ENCODE data around the gene ING4. TPM values are rescaled to one million over a fixed set of nuclear protein-coding genes. Genes with fewer than 3 reads are reported as not detected.

The ING4 gene
- total RNA-seq, 4 donors from 2014 or later = 45.1 to 58.3 (median 49.9) TPM

DNA sequence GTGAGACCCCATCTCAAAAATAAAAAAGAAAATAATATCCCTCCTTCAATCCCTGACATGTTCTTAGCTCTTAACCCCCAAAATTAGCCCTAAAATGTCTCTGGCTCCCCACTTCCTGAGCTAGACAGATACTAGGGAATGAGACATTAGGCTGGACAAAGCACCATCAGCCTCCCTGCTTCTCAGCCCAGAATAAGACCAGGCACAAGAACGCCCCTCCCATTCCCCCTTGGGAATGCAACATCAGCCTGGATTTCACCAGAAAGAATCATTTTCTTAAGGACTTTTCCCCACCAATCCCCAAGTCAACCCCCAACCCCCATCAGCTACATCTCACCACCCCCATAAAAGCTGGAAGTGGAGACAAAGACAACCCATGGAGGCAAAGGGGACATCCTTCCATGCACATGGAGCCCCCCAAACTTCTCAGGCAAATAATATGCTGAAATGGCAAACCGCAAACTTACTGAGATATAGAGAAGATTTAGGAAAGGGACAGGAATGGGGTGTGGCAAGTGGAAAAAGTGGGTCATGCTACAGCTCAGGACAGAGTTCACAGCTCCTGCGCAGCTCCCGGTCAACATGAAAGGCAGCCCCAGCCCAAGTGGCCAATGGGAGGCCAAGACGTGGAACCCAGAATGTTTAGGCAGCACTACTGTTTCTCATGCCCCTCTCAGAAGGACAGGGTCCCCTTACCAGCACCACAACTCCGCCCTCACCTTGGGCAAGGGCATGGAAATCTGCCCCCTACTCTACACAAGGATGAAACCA lies 58.5 kb downstream of the ING4 start:
- TF ChIP-seq POLR2A (IDR thresholded peaks at IDR 0.05; ENCODE audit: low read depth) (no peak), EP300 (IDR thresholded peaks at IDR 0.05) (no peak), POLR2AphosphoS5 (IDR thresholded peaks at IDR 0.05) (no peak)
- TF ChIP-seq, protein P1, sequence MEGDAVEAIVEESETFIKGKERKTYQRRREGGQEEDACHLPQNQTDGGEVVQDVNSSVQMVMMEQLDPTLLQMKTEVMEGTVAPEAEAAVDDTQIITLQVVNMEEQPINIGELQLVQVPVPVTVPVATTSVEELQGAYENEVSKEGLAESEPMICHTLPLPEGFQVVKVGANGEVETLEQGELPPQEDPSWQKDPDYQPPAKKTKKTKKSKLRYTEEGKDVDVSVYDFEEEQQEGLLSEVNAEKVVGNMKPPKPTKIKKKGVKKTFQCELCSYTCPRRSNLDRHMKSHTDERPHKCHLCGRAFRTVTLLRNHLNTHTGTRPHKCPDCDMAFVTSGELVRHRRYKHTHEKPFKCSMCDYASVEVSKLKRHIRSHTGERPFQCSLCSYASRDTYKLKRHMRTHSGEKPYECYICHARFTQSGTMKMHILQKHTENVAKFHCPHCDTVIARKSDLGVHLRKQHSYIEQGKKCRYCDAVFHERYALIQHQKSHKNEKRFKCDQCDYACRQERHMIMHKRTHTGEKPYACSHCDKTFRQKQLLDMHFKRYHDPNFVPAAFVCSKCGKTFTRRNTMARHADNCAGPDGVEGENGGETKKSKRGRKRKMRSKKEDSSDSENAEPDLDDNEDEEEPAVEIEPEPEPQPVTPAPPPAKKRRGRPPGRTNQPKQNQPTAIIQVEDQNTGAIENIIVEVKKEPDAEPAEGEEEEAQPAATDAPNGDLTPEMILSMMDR (IDR thresholded peaks at IDR 0.05) = no peak
- Histone ChIP-seq H3K27me3 (no peaks in the 10 kb centered on the region), H3K36me3 (peaks cover 29 to 36% (median 32%) of the 10 kb centered on the region in 4 donors), H3K4me3 (peak overlapping the region; percentile 83 to 98 (median 95)), H3K9me3 (no peaks in the 10 kb centered on the region), H3K27ac (replicated peaks in 1 of 4) (peak overlapping the region; percentile 95 to 99 (median 99)), H3K4me1 (peaks cover 42 to 59% (median 55%) of the 10 kb centered on the region in 4 donors)
- 74% methylated on average over 6 of the region's 6 CpGs for WGBS
- intact Hi-C loops (cut with DNase I) = loop anchor here (5.0 kb wide), 1 partner anchor 37 kb away; the partner anchor contains the start of gene NOP2
- no peak for DNase-seq (ENCODE audit: extremely low spot score)

DNA sequence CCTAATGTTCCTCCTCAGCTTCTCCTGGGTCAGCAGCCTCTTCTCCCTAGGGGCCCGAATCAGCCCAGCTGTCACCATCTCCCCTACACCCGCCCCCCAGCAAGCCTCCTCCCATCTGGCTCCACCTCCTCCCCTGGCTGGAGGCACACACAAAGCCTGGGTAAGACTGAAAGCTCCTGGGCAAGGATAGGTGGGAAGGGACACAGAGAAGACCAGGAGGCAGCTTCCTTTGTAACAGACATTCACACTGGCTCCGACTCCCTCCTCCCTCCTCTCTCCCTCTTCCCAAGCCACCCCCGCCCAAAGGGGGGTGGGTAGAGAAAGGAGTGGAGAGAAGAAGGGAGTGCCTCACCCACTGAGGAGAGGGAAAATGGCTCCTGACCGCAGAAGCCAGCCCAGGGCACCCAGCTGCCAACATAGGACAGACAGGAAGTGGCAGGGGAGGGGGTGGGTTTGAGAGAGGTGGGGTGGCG lies 59.8 kb downstream of the ING4 start:
- WGBS = 7% methylated on average over 5 of the region's 6 CpGs
- H3K4me1 ChIP-seq = peaks cover 41 to 63% (median 60%) of the 10 kb centered on the region in 4 donors
- H3K27me3 ChIP-seq = no peaks in the 10 kb centered on the region
- peak overlapping the region; percentile 95 to 99 (median 99) for H3K27ac ChIP-seq (replicated peaks in 1 of 4)
- intact Hi-C loops (cut with DNase I) = loop anchor here (5.0 kb wide), 1 partner anchor 36 kb away; the partner anchor contains the start of gene NOP2
- H3K36me3 ChIP-seq = peaks cover 43 to 49% (median 45%) of the 10 kb centered on the region in 4 donors
- TF ChIP-seq POLR2A (IDR thresholded peaks at IDR 0.05; ENCODE audit: low read depth) = no peak
- TF ChIP-seq POLR2AphosphoS5 (IDR thresholded peaks at IDR 0.05) = no peak
- no peaks in the 10 kb centered on the region for H3K9me3 ChIP-seq
- H3K4me3 ChIP-seq = peak overlapping the region; percentile 21 to 98 (median 68)
- no peak for DNase-seq (ENCODE audit: extremely low spot score)

DNA sequence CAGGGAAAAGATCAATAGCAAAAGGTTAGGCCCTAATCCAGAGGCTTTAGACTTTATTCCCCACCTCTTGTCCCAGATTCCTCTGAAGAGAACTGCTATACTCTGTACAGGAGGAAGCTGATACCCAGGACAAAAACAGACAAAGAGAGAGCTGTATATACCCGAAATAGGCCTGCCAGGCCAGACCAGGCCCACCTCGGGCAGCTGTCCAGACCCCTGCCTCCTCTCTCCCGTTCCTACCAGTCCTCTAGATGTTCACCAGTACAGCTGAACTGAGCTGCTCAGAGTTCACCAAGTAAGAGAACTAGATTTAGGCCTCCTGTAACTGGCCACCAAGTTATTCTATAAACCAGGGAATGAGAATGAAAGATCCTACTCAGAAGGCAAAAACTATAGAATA lies 60.4 kb downstream of the ING4 start:
- Histone ChIP-seq H3K4me3 (peak overlapping the region in 3 of 4 donors; percentile 21 to 97 (median 40)), H3K27me3 (no peaks in the 10 kb centered on the region), H3K9me3 (no peaks in the 10 kb centered on the region), H3K4me1 (peaks cover 36 to 57% (median 54%) of the 10 kb centered on the region in 4 donors), H3K36me3 (peaks cover 49 to 55% (median 51%) of the 10 kb centered on the region in 4 donors), H3K27ac (replicated peaks in 1 of 4) (peak overlapping the region; percentile 95 to 99 (median 99))
- 0% methylated on average over 2 of the region's 3 CpGs for WGBS
- DNase-seq (ENCODE audit: extremely low spot score) = no peak
- TF ChIP-seq POLR2A (IDR thresholded peaks at IDR 0.05; ENCODE audit: low read depth) = no peak
- TF ChIP-seq POLR2AphosphoS5 (IDR thresholded peaks at IDR 0.05) = no peak
- TF ChIP-seq, protein P1 (IDR thresholded peaks at IDR 0.05) = no peak
- TF ChIP-seq EP300 (IDR thresholded peaks at IDR 0.05) = no peak
- intact Hi-C loops (cut with DNase I) = loop anchor here (5.0 kb wide), 1 partner anchor 35 kb away; the partner anchor contains the start of gene NOP2

Small RNA genes within 50 kb of the gene (small RNA-seq; reads per million reads assigned to genes)
- gene RNU6-781P = 0 reads per million in 3 donors

Other genes with a start within 250 kb of the ING4 start
- under 1 TPM in 1 of 4 donors, not detected in 3; 0.66 TPM for gene CD27, start 218.2 kb downstream of the ING4 start, total RNA-seq
- 10 to 100 TPM; 12.4 to 25.8 (median 22.5) TPM for gene TAPBPL, start 211.1 kb downstream of the ING4 start, total RNA-seq
- 1 to 10 TPM; 4.5 to 8.7 (median 6.7) TPM for gene VAMP1, start 192.4 kb downstream of the ING4 start, total RNA-seq
- gene MRPL51, start 169.9 kb downstream of the ING4 start, total RNA-seq = 100 to 1,000 TPM in 1 of 4 donors, 10 to 100 TPM in 3; 62.3 to 105 (median 81.3) TPM
- 10 to 100 TPM; 13.9 to 26.1 (median 24.7) TPM for gene NCAPD2, start 169.0 kb downstream of the ING4 start, total RNA-seq
- 1,000 to 10,000 TPM; 2,279 to 3,578 (median 2,742) TPM for gene GAPDH, start 128.6 kb downstream of the ING4 start, total RNA-seq
- 10 to 100 TPM; 12.1 to 26.2 (median 20.8) TPM for gene IFFO1, start 107.1 kb downstream of the ING4 start, total RNA-seq
- gene NOP2, start 94.8 kb downstream of the ING4 start, total RNA-seq = 10 to 100 TPM; 17.9 to 32.3 (median 19.5) TPM
- gene CHD4, start 55.7 kb downstream of the ING4 start, total RNA-seq = 100 to 1,000 TPM; 189 to 226 (median 218) TPM
- gene LPAR5, start 27.2 kb downstream of the ING4 start, total RNA-seq = 1 to 10 TPM; 1.7 to 2.5 (median 1.8) TPM
- 1 to 10 TPM in 3 of 4 donors, under 1 TPM in 1; 0.97 to 6.2 (median 2.6) TPM for gene ACRBP, start 15.7 kb downstream of the ING4 start, total RNA-seq
- 10 to 100 TPM; 32.8 to 55.4 (median 41.0) TPM for gene ZNF384, start 26.3 kb upstream of the ING4 start, total RNA-seq
- 1 to 10 TPM in 1 of 4 donors, under 1 TPM in 3; 0.42 to 1.8 (median 0.60) TPM for gene PIANP, start 37.7 kb upstream of the ING4 start, total RNA-seq
- 10 to 100 TPM; 51.9 to 71.8 (median 63.0) TPM for gene COPS7A, start 60.9 kb upstream of the ING4 start, total RNA-seq
- gene MLF2, start 90.0 kb upstream of the ING4 start, total RNA-seq = 100 to 1,000 TPM; 169 to 247 (median 214) TPM
- 100 to 1,000 TPM; 256 to 419 (median 338) TPM for gene PTMS, start 103.2 kb upstream of the ING4 start, total RNA-seq
- 1 to 10 TPM; 1.7 to 4.0 (median 2.9) TPM for gene LAG3, start 109.4 kb upstream of the ING4 start, total RNA-seq
- gene CD4, start 126.4 kb upstream of the ING4 start, total RNA-seq = 10 to 100 TPM in 2 of 4 donors, 1 to 10 TPM in 2; 6.6 to 16.2 (median 10.1) TPM
- 10 to 100 TPM in 2 of 4 donors, 1 to 10 TPM in 2; 3.7 to 12.1 (median 10.0) TPM for gene GPR162, start 158.7 kb upstream of the ING4 start, total RNA-seq
- 10 to 100 TPM; 16.4 to 30.7 (median 26.8) TPM for gene P3H3, start 165.3 kb upstream of the ING4 start, total RNA-seq
- gene GNB3, start 177.8 kb upstream of the ING4 start, total RNA-seq = 1 to 10 TPM in 1 of 4 donors, under 1 TPM in 3; 0.39 to 1.7 (median 0.46) TPM
- 1 to 10 TPM; 1.2 to 2.9 (median 1.5) TPM for gene CDCA3, start 188.2 kb upstream of the ING4 start, total RNA-seq
- 10 to 100 TPM; 49.8 to 68.7 (median 58.4) TPM for gene USP5, start 189.0 kb upstream of the ING4 start, total RNA-seq
- 100 to 1,000 TPM; 288 to 372 (median 355) TPM for gene TPI1, start 204.4 kb upstream of the ING4 start, total RNA-seq
- 10 to 100 TPM in 2 of 4 donors, 1 to 10 TPM in 2; 4.2 to 10.8 (median 8.5) TPM for gene SPSB2, start 210.2 kb upstream of the ING4 start, total RNA-seq
- gene LRRC23, start 241.7 kb upstream of the ING4 start, total RNA-seq = 10 to 100 TPM in 2 of 4 donors, 1 to 10 TPM in 2; 8.3 to 12.9 (median 11.0) TPM

Measured in esophagus muscularis mucosa (tissue), 4 donors.